Sciatic nerve (tissue), 2 donors: ENCODE measurements around the gene FAM181A. TPM values are rescaled to one million over a fixed set of nuclear protein-coding genes. Genes with fewer than 3 reads are reported as not detected.

ENCODE experiments used
- ATAC-seq: fragments of 200-7000 bp; cut with Tn5 transposase; one replicate; pipeline ENCODE4 v1.9.1; 2020; ENCODE audit warnings: mild to moderate bottlenecking, moderate library complexity
- DNase-seq: peaks from one replicate; pipeline ENCODE4 v3.0.0-alpha.2; 2020; ENCODE audit warnings: low spot score
- intact Hi-C: fragments of 100-400 bp; cut with DNase I; formaldehyde crosslinking; loops from one replicate; pipeline ENCODE4 v1.14.2; 2022
- total RNA-seq: library from RNA; stranded (reverse); fragmentation: NEBNext Ultra II Directional; extraction: Animal tissue kit (Norgen Biotek cat#: 25700); gene quantifications from one replicate; pipeline ENCODE4 v1.2.1, GENCODE V29; 2021
- donor health status: DM: no; HTN: no; CAD: no.
- donor health status: DM: no; HTN: no; CAD: no.

Gene FAM181A
- not detected for total RNA-seq

- no peak for ATAC-seq
- DNase-seq: no peak
- intact Hi-C loops: no loop called here
Measured at GRCh38 chr14:93926873-93927799, at the start of gene FAM181A. Gene FAM181A (plus strand): TSS chr14:93927344. CDS start chr14:93928286, 942 bp downstream.

GRCh38 chr14:93878212-93878611 lies 48.9 kb upstream of the FAM181A start:
- DNase-seq (no peak), ATAC-seq (no peak)
- intact Hi-C loops: no loop called here

GRCh38 chr14:93878871-93879270 lies 48.3 kb upstream of the FAM181A start:
- intact Hi-C loops: no loop called here
- ATAC-seq: no peak

GRCh38 chr14:93879362-93879983 lies 47.7 kb upstream of the FAM181A start:
- ATAC-seq (peak; percentile 25), DNase-seq (no peak)
- intact Hi-C loops: no loop called here

More at GRCh38 chr14:93878871-93879270, 48.3 kb upstream of the FAM181A start:
- no peak for DNase-seq

GRCh38 chr14:93880021-93880820 lies 46.9 kb upstream of the FAM181A start:
- DNase-seq (no peak), ATAC-seq (peak; percentile 76)
- intact Hi-C loops: no loop called here

- intact Hi-C loops: no loop called here
- ATAC-seq (no peak), DNase-seq (no peak)
Measured at GRCh38 chr14:93884950-93885349, 42.2 kb upstream of the FAM181A start.

GRCh38 chr14:93888995-93889394 lies 38.1 kb upstream of the FAM181A start:
- intact Hi-C loops: no loop called here
- no peak for ATAC-seq

GRCh38 chr14:93889739-93890483 lies 37.2 kb upstream of the FAM181A start:
- DNase-seq (no peak), ATAC-seq (no peak)
- intact Hi-C loops: loop anchor here (10.0 kb wide), 1 partner anchor 235 kb away; no protein-coding TSS in a partner anchor

More at GRCh38 chr14:93888995-93889394, 38.1 kb upstream of the FAM181A start:
- DNase-seq: no peak

GRCh38 chr14:93891756-93892504 lies 35.2 kb upstream of the FAM181A start:
- DNase-seq (no peak), ATAC-seq (no peak)
- intact Hi-C loops: loop anchor here (10.0 kb wide), 1 partner anchor 237 kb away; no protein-coding TSS in a partner anchor

- DNase-seq (no peak), ATAC-seq (no peak)
- intact Hi-C loops: loop anchor here (10.0 kb wide), 1 partner anchor 238 kb away; no protein-coding TSS in a partner anchor
Measured at GRCh38 chr14:93892505-93892839, 34.7 kb upstream of the FAM181A start.

- ATAC-seq: peak; percentile 81
- peak; percentile 89 for DNase-seq
- intact Hi-C loops: loop anchor here (10.0 kb wide), 1 partner anchor 238 kb away; no protein-coding TSS in a partner anchor
Measured at GRCh38 chr14:93892923-93893558, 34.1 kb upstream of the FAM181A start.

- intact Hi-C loops: loop anchor here (10.0 kb wide), 1 partner anchor 239 kb away; no protein-coding TSS in a partner anchor
- DNase-seq (no peak), ATAC-seq (peak; percentile 44)
Measured at GRCh38 chr14:93893661-93894261, 33.4 kb upstream of the FAM181A start.

GRCh38 chr14:93895023-93895604 lies 32.0 kb upstream of the FAM181A start:
- intact Hi-C loops: loop anchor here (10.0 kb wide), 1 partner anchor 240 kb away; no protein-coding TSS in a partner anchor
- no peak for ATAC-seq
- no peak for DNase-seq

GRCh38 chr14:93897476-93897845 lies 29.7 kb upstream of the FAM181A start:
- intact Hi-C loops: loop anchor here (10.0 kb wide), 1 partner anchor 243 kb away; no protein-coding TSS in a partner anchor
- ATAC-seq: no peak

GRCh38 chr14:93898081-93898611 lies 29.0 kb upstream of the FAM181A start:
- intact Hi-C loops: loop anchor here (10.0 kb wide), 1 partner anchor 243 kb away; no protein-coding TSS in a partner anchor
- ATAC-seq: no peak
- no peak for DNase-seq

More at GRCh38 chr14:93897476-93897845, 29.7 kb upstream of the FAM181A start:
- no peak for DNase-seq

GRCh38 chr14:93898731-93899130 lies 28.4 kb upstream of the FAM181A start:
- ATAC-seq (no peak), DNase-seq (no peak)
- intact Hi-C loops: loop anchor here (10.0 kb wide), 1 partner anchor 244 kb away; no protein-coding TSS in a partner anchor
